ENCODE measurements around the gene MPND. TPM values are rescaled to one million over a fixed set of nuclear protein-coding genes. Genes with fewer than 3 reads are reported as not detected.

The MPND gene
- total RNA-seq, 6 experiments from 2014 or later, result 6.4 to 21.7 (median 19.6) TPM

GRCh38 chr19:4390017-4390566 is 46.7 kb downstream of the MPND start:
- peak; percentile 34 to 54 (median 41) for ATAC-seq
- TF ChIP-seq CTCF (IDR thresholded peaks at IDR 0.05), result no peak
- TF ChIP-seq POLR2A (IDR thresholded peaks at IDR 0.05), result no peak
- peak overlapping the region; percentile 75 to 88 (median 79) for H3K27ac ChIP-seq
- DNase-seq, result peak; percentile 64 to 72 (median 67)
- WGBS (ENCODE audit: insufficient coverage, low coverage, low lambda C conversion rate, missing lambda C conversion rate), result 10% methylated on average over 5 of the region's 12 CpGs
- H3K27me3 ChIP-seq, result no peaks in the 10 kb centered on the region
- H3K9me3 ChIP-seq, result no peaks in the 10 kb centered on the region
- H3K4me3 ChIP-seq, result peak overlapping the region; percentile 19 to 36 (median 21)
- H3K4me1 ChIP-seq, result peaks cover 0 to 81% (median 44%) of the 10 kb centered on the region in 4 donors
- H3K36me3 ChIP-seq, result peaks cover 0 to 6% (median 2%) of the 10 kb centered on the region in 4 donors
- intact Hi-C loops (cut with DNase I), result loop anchor here in 1 of 2 donors (10.0 kb wide), 1 partner anchor 55 kb away; the partner anchor contains the start of gene STAP2

DNA sequence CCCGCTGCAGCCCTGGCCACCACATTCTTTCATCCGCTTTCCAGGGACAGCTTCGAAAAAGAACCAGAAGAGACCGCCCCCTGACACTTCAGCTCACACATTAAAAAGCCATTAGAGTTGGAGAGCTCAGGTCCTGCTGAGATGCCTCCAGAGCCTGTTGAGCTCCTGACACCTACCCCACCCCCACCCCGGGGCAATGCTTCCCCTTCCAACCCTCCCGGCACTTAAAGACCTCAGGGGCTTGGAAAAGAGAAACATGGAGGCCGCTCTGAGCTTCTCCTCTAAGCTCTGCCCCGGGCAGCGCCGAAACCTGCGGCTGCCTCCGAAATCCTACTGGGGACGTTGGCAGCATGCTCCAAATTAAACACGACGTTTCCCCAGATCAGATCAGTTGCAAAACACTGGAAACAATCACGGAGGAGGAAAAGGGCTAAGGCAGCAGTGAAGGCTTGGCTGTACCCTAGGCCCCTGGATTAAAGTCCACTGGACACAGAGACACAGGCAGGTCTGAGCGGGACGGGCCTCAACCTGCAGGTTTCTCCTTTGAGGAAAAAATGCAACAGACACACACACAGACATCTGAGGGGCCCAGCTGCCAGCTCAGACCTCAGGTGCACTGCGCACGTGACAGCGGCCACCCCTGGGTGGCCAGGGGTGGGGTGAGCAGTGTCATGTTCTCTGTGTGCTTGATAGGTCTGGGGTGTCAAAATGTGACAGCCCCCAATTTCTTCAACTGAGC is 47.4 kb downstream of the MPND start:
- H3K27ac ChIP-seq, result peak overlapping the region; percentile 75 to 88 (median 79)
- peak; percentile 59 to 82 (median 70) for ATAC-seq
- H3K4me1 ChIP-seq, result peaks cover 0 to 74% (median 40%) of the 10 kb centered on the region in 4 donors
- TF ChIP-seq POLR2A (IDR thresholded peaks at IDR 0.05), result peak; percentile 66
- no peak for TF ChIP-seq CTCF (IDR thresholded peaks at IDR 0.05)
- peak overlapping the region; percentile 19 to 36 (median 21) for H3K4me3 ChIP-seq
- intact Hi-C loops (cut with DNase I), result loop anchor here in 1 of 2 donors (10.0 kb wide), 1 partner anchor 56 kb away; the partner anchor contains the start of gene STAP2
- H3K36me3 ChIP-seq, result peaks cover 0 to 12% (median 5%) of the 10 kb centered on the region in 4 donors
- H3K27me3 ChIP-seq, result no peaks in the 10 kb centered on the region
- peak; percentile 68 to 93 (median 84) for DNase-seq
- WGBS (ENCODE audit: insufficient coverage, low coverage, low lambda C conversion rate, missing lambda C conversion rate), result 11% methylated on average over 12 of the region's 21 CpGs
- H3K9me3 ChIP-seq, result no peaks in the 10 kb centered on the region

- H3K36me3 ChIP-seq, result peaks cover 0 to 17% (median 6%) of the 10 kb centered on the region in 4 donors
- H3K4me3 ChIP-seq, result peak overlapping the region; percentile 4 to 36 (median 9)
- ATAC-seq, result peak in 3 of 4 donors; percentile 1 to 8 (median 1)
- WGBS (ENCODE audit: insufficient coverage, low coverage, low lambda C conversion rate, missing lambda C conversion rate), result 10% methylated on average over 6 of the region's 9 CpGs
- H3K27ac ChIP-seq, result peak overlapping the region; percentile 75 to 88 (median 79)
- no peaks in the 10 kb centered on the region for H3K9me3 ChIP-seq
- H3K4me1 ChIP-seq, result peaks cover 0 to 70% (median 39%) of the 10 kb centered on the region in 4 donors
- DNase-seq, result peak in 1 of 3 donors; percentile 48
- intact Hi-C loops (cut with DNase I), result loop anchor here in 1 of 2 donors (10.0 kb wide), 1 partner anchor 56 kb away; the partner anchor contains the start of gene STAP2
- no peak for TF ChIP-seq CTCF (IDR thresholded peaks at IDR 0.05)
- no peak for TF ChIP-seq POLR2A (IDR thresholded peaks at IDR 0.05)
- H3K27me3 ChIP-seq, result no peaks in the 10 kb centered on the region
Measured at GRCh38 chr19:4391306-4391693, 47.9 kb downstream of the MPND start.

DNA sequence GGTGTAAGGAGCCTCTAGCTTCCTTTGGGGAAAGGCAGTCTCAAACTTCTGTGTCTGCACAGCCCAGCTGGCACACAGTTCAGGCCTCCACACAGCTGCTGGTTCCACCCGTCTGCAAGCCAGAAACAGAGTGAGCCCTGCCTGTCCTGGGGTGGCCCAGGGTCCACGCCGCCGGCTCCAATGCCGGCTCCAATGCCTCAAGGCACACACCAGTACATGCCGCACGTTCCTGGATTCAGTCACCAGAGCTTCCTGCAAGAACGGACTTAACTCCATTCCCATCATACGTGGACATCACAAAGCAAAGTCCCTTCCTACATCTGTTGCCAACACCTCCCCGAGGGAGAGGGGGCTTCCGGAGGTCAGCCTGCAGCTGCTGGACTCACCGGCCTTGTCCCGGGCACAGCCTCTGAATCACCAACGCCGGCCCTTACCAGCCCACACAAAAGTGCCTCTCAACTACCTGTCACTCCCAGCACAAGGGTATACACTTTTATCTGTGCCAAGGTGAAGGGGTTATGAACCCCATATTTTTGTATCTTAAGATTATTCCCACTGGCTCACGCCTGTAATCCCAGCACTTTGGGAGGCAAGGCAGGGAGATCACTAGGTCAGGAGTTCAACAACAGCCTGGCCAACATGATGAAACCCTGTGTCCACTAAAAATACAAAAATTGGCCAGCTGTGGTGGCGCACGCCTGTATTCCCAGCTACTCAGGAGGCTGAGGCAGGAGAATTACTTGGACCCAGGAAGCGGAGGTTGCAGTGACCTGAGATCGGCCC is 48.5 kb downstream of the MPND start:
- peaks cover 0 to 72% (median 41%) of the 10 kb centered on the region in 4 donors for H3K4me1 ChIP-seq
- no peaks in the 10 kb centered on the region for H3K27me3 ChIP-seq
- peaks cover 0 to 17% (median 6%) of the 10 kb centered on the region in 4 donors for H3K36me3 ChIP-seq
- H3K27ac ChIP-seq, result peak overlapping the region; percentile 75 to 88 (median 79)
- 36% methylated on average over 9 of the region's 20 CpGs for WGBS (ENCODE audit: insufficient coverage, low coverage, low lambda C conversion rate, missing lambda C conversion rate)
- H3K9me3 ChIP-seq, result no peaks in the 10 kb centered on the region
- peak; percentile 2 to 37 (median 24) for ATAC-seq
- peak; percentile 35 for TF ChIP-seq POLR2A (IDR thresholded peaks at IDR 0.05)
- no peak for TF ChIP-seq CTCF (IDR thresholded peaks at IDR 0.05)
- peak in 2 of 3 donors; percentile 56 to 74 for DNase-seq
- intact Hi-C loops (cut with DNase I), result loop anchor here in 1 of 2 donors (10.0 kb wide), 1 partner anchor 57 kb away; the partner anchor contains the start of gene STAP2
- peak overlapping the region; percentile 4 to 36 (median 9) for H3K4me3 ChIP-seq
